Neural cell (in vitro differentiated cells): ENCODE data around the gene MMP14.

Source experiments
- CTCF ChIP-seq: fragments of 450-650 bp; IDR thresholded peaks from 2 replicates; pipeline ENCODE4 v1.5.1; 2014; ENCODE audit warnings: antibody characterized with exemption, mild to moderate bottlenecking, moderate library complexity; ENCODE audit not compliant: poor library complexity, severe bottlenecking
- POLR2AphosphoS5 ChIP-seq: IDR thresholded peaks from 2 replicates; pipeline ENCODE4 v1.6.1; 2012
- RAD21 ChIP-seq: fragments of 450-650 bp; conservative IDR thresholded peaks from 2 replicates; pipeline ENCODE4 v1.6.1; 2014; ENCODE audit warnings: antibody characterized with exemption, mild to moderate bottlenecking, moderate library complexity
- SMC3 ChIP-seq: fragments of 450-650 bp; conservative IDR thresholded peaks from 2 replicates; pipeline ENCODE4 v1.6.1; 2014; ENCODE audit warnings: antibody characterized with exemption, mild to moderate bottlenecking, moderate library complexity; ENCODE audit not compliant: poor library complexity

DNA sequence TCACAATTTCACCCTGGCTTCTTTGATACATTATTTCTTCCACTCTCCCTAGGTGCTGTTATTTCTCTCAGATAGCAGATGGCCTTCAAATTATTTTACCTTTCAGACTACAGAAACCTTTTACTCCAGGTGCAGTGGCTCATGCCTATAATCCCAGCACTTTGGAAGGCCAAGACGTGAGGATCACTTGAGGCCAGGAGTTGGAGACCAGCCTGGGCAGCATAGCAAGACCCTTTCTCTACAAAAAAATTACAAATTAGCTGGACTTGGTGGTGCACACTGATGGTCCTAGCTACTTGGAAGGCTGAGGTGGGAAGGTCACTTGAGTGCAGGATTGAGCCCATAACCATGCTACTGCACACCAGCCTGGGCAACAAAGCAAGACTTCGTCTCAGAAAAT lies 44.2 kb upstream of the MMP14 start:
- no peak for TF ChIP-seq CTCF
- no peak for TF ChIP-seq POLR2AphosphoS5
- no peak for TF ChIP-seq RAD21
- TF ChIP-seq SMC3 = no peak
